ENCODE results near the gene SLC35A4.

The SLC35A4 gene

GRCh38 chr5:140550147-140551079 is 14.2 kb upstream of the SLC35A4 start:
- H3K27me3 Mint-ChIP-seq = no peaks in the 10 kb centered on the region
- peak overlapping the region in 1 of 2 donors; percentile 51 for H3K27ac Mint-ChIP-seq
- no peak for DNase-seq
- peaks cover 27 to 57% of the 10 kb centered on the region in 2 donors for H3K4me1 Mint-ChIP-seq (ENCODE audit: low read depth in 2 of 2)
- ATAC-seq (replicated peaks) = no peak
- H3K4me3 Mint-ChIP-seq = no peak overlapping the region
- H3K9me3 Mint-ChIP-seq = no peaks in the 10 kb centered on the region
- H3K36me3 Mint-ChIP-seq (ENCODE audit: insufficient read depth) = peaks cover 51% of the 10 kb centered on the region

GRCh38 chr5:140551872-140552271 is 12.8 kb upstream of the SLC35A4 start:
- Mint-ChIP-seq H3K4me3 (no peak overlapping the region), H3K27me3 (no peaks in the 10 kb centered on the region), H3K27ac (peak overlapping the region in 1 of 2 donors; percentile 51), H3K9me3 (no peaks in the 10 kb centered on the region), H3K4me1 (ENCODE audit: low read depth in 2 of 2) (peaks cover 38 to 70% of the 10 kb centered on the region in 2 donors), H3K36me3 (ENCODE audit: insufficient read depth) (peaks cover 40% of the 10 kb centered on the region)
- ATAC-seq (replicated peaks) = no peak
- no peak for DNase-seq

- no peaks in the 10 kb centered on the region for H3K9me3 Mint-ChIP-seq
- H3K27me3 Mint-ChIP-seq = no peaks in the 10 kb centered on the region
- ATAC-seq (replicated peaks) (no peak), DNase-seq (no peak)
- H3K36me3 Mint-ChIP-seq (ENCODE audit: insufficient read depth) = peaks cover 26% of the 10 kb centered on the region
- no peak overlapping the region for H3K4me3 Mint-ChIP-seq
- H3K4me1 Mint-ChIP-seq (ENCODE audit: low read depth in 2 of 2) = peaks cover 44 to 67% of the 10 kb centered on the region in 2 donors
- peak overlapping the region; percentile 96 to 97 for H3K27ac Mint-ChIP-seq
Observed at GRCh38 chr5:140553657-140554056, 11.0 kb upstream of the SLC35A4 start.

GRCh38 chr5:140554454-140554853 is 10.2 kb upstream of the SLC35A4 start:
- DNase-seq (no peak), ATAC-seq (replicated peaks) (no peak)
- Mint-ChIP-seq H3K27ac (peak overlapping the region; percentile 96 to 97), H3K36me3 (ENCODE audit: insufficient read depth) (peaks cover 21% of the 10 kb centered on the region), H3K27me3 (no peaks in the 10 kb centered on the region), H3K9me3 (no peaks in the 10 kb centered on the region), H3K4me1 (ENCODE audit: low read depth in 2 of 2) (peaks cover 38 to 61% of the 10 kb centered on the region in 2 donors), H3K4me3 (peak overlapping the region in 1 of 2 donors; percentile 6)

GRCh38 chr5:140555747-140556312 is 8.8 kb upstream of the SLC35A4 start:
- Mint-ChIP-seq H3K27ac (peak overlapping the region; percentile 96 to 97), H3K27me3 (no peaks in the 10 kb centered on the region), H3K4me3 (peak overlapping the region; percentile 91 to 94), H3K9me3 (no peaks in the 10 kb centered on the region), H3K36me3 (ENCODE audit: insufficient read depth) (peaks cover 15% of the 10 kb centered on the region), H3K4me1 (ENCODE audit: low read depth in 2 of 2) (peaks cover 38 to 52% of the 10 kb centered on the region in 2 donors)
- DNase-seq (no peak), ATAC-seq (replicated peaks) (no peak)

- Mint-ChIP-seq H3K4me1 (ENCODE audit: low read depth in 2 of 2) (peaks cover 38 to 52% of the 10 kb centered on the region in 2 donors), H3K27me3 (no peaks in the 10 kb centered on the region), H3K27ac (peak overlapping the region; percentile 96 to 97), H3K4me3 (peak overlapping the region; percentile 91 to 94), H3K36me3 (ENCODE audit: insufficient read depth) (peaks cover 9% of the 10 kb centered on the region), H3K9me3 (no peaks in the 10 kb centered on the region)
- peak; percentile 58 for ATAC-seq (replicated peaks)
- DNase-seq = no peak
Observed at GRCh38 chr5:140556438-140556837, 8.2 kb upstream of the SLC35A4 start.

GRCh38 chr5:140557136-140557805 is 7.4 kb upstream of the SLC35A4 start, which contains the start of gene SRA1:
Gene SRA1 (minus strand): TSS chr5:140557473. CDS start chr5:140557452, 21 bp downstream.
- Mint-ChIP-seq H3K36me3 (ENCODE audit: insufficient read depth) (peaks cover 11% of the 10 kb centered on the region), H3K4me1 (ENCODE audit: low read depth in 2 of 2) (peaks cover 38 to 50% of the 10 kb centered on the region in 2 donors), H3K9me3 (no peaks in the 10 kb centered on the region), H3K27me3 (no peaks in the 10 kb centered on the region), H3K27ac (peak within 1 kb of the TSS; percentile 96 to 97), H3K4me3 (peak within 1 kb of the TSS; percentile 91 to 94)
- peak; percentile 93 for ATAC-seq (replicated peaks)
- DNase-seq = peak; percentile 77 to 80 (median 79)

GRCh38 chr5:140557965-140558364 is 6.7 kb upstream of the SLC35A4 start:
- no peaks in the 10 kb centered on the region for H3K27me3 Mint-ChIP-seq
- DNase-seq (no peak), ATAC-seq (replicated peaks) (no peak)
- peak overlapping the region; percentile 91 to 94 for H3K4me3 Mint-ChIP-seq
- H3K27ac Mint-ChIP-seq = peak overlapping the region; percentile 96 to 97
- peaks cover 11% of the 10 kb centered on the region for H3K36me3 Mint-ChIP-seq (ENCODE audit: insufficient read depth)
- H3K4me1 Mint-ChIP-seq (ENCODE audit: low read depth in 2 of 2) = peaks cover 40 to 48% of the 10 kb centered on the region in 2 donors
- no peaks in the 10 kb centered on the region for H3K9me3 Mint-ChIP-seq

GRCh38 chr5:140558542-140558941 is 6.1 kb upstream of the SLC35A4 start:
- no peak for ATAC-seq (replicated peaks)

GRCh38 chr5:140560227-140560626 is 4.4 kb upstream of the SLC35A4 start:
- Mint-ChIP-seq H3K4me1 (ENCODE audit: low read depth in 2 of 2) (peaks cover 31 to 39% of the 10 kb centered on the region in 2 donors), H3K27ac (peak overlapping the region in 1 of 2 donors; percentile 21), H3K9me3 (no peaks in the 10 kb centered on the region), H3K4me3 (no peak overlapping the region), H3K27me3 (no peaks in the 10 kb centered on the region), H3K36me3 (ENCODE audit: insufficient read depth) (peaks cover 16% of the 10 kb centered on the region)
- ATAC-seq (replicated peaks) (no peak), DNase-seq (no peak)

More at GRCh38 chr5:140558542-140558941, 6.1 kb upstream of the SLC35A4 start:
- DNase-seq = no peak
- H3K27me3 Mint-ChIP-seq = no peaks in the 10 kb centered on the region
- H3K4me3 Mint-ChIP-seq = peak overlapping the region in 1 of 2 donors; percentile 91
- no peak overlapping the region for H3K27ac Mint-ChIP-seq
- H3K4me1 Mint-ChIP-seq (ENCODE audit: low read depth in 2 of 2) = peaks cover 38 to 42% of the 10 kb centered on the region in 2 donors
- no peaks in the 10 kb centered on the region for H3K9me3 Mint-ChIP-seq
- H3K36me3 Mint-ChIP-seq (ENCODE audit: insufficient read depth) = peaks cover 11% of the 10 kb centered on the region

- H3K4me3 Mint-ChIP-seq = no peak overlapping the region
- H3K36me3 Mint-ChIP-seq (ENCODE audit: insufficient read depth) = peaks cover 19% of the 10 kb centered on the region
- no peaks in the 10 kb centered on the region for H3K9me3 Mint-ChIP-seq
- peaks cover 27 to 37% of the 10 kb centered on the region in 2 donors for H3K4me1 Mint-ChIP-seq (ENCODE audit: low read depth in 2 of 2)
- H3K27ac Mint-ChIP-seq = peak overlapping the region in 1 of 2 donors; percentile 21
- DNase-seq (no peak), ATAC-seq (replicated peaks) (no peak)
- H3K27me3 Mint-ChIP-seq = no peaks in the 10 kb centered on the region
Observed at GRCh38 chr5:140561753-140562523, 2.7 kb upstream of the SLC35A4 start.

- H3K36me3 Mint-ChIP-seq (ENCODE audit: insufficient read depth) = peaks cover 22% of the 10 kb centered on the region
- no peak for DNase-seq
- H3K27me3 Mint-ChIP-seq = no peaks in the 10 kb centered on the region
- H3K4me3 Mint-ChIP-seq = peak overlapping the region; percentile 86 to 91
- H3K4me1 Mint-ChIP-seq (ENCODE audit: low read depth in 2 of 2) = peaks cover 34 to 36% of the 10 kb centered on the region in 2 donors
- H3K9me3 Mint-ChIP-seq = no peaks in the 10 kb centered on the region
- ATAC-seq (replicated peaks) = no peak
- peak overlapping the region; percentile 95 to 97 for H3K27ac Mint-ChIP-seq
Observed at GRCh38 chr5:140563596-140563995, 1.0 kb upstream of the SLC35A4 start.

Measured in effector memory CD8-positive, alpha-beta T cell (primary cell).